NCI-H226 (cell line): ENCODE data around the gene GBF1.

Experiments
- DNase-seq: peaks from one replicate; pipeline ENCODE4 v3.0.0-alpha.2; 2015

GBF1 gene

DNA sequence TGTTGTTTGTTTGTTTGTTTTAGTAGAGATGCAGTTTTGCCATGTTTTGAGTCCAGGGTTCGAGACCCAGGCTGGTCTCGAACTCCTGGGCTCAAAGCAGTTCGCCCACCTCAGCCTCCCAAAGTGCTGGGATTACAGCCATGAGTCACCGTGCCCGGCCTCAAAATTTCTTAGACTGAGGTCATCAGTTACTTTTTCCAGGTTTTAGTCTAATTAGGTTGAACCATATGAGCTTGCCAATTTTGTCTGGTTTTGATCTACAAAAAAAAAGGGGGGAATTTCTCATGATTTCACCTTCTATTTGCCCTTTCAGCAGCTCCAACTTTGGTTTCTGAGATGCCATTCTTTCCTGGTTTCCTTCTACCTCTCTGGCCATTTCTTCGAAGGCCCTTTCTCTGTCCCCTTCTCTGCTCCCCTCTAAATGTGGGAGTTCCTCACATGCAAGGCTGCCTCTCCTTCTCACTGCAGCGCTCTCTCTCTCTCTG, 181.5 kb downstream of the GBF1 start:
- DNase-seq = no peak

DNA sequence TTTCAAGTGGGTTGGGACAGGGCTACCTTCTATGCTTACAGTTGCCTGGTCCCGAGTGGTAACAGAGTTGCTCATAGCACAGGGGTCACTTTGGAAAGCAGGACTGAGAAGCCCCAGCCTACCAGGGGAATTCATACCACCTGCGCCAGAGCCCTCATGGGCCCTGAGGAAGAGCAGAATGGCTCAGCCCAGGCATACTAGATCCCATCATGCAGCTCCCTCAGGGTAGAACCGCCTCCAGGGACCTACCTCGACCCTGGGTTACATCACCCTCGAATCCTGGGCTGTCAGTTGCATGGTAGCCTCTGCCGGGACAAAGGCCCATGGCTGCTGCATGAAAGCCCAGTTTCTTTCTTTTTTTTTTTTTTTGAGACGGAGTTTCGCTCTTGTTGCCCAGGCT, 184.1 kb downstream of the GBF1 start:
- DNase-seq = no peak

DNA sequence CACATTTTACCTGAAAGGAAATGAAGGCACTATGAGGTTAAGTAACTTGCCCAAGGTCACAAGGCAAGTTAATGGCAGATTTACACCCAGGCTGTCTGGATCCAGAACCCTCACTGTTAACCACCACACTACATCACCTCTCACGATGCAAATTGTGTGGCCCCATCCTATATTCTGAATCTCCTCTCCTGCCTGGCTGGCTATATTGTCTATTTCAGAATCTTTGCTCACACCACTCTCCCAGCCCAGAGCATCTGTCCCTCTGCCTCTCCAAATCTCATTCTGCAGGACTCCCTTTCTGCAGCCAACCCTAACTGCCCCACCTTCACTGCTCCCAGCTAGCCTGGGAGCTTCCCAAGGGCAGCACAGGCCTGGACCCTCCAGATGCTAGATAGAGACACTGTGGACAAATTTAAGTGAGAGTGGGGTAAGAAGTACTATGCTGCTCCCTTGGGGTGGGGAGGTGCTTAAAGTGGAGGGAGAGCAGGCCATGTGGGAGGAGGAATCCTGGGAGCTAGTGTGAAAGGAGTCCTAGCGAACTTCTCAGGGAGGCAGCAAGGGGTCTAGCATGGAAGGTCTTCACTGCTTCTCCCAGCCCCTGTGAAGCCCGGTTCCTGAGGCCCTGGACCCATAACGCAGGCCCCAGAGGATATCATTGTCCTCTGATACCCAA, 186.3 kb downstream of the GBF1 start:
- DNase-seq = no peak
